Hepatocyte (in vitro differentiated cells): ENCODE measurements around the gene KCNJ12. TPM values are rescaled to one million over a fixed set of nuclear protein-coding genes. Genes with fewer than 3 reads are reported as not detected.
"Not testable (repeated sequence)": the region's sequence is repeated elsewhere in the genome, so short reads cannot be mapped to it uniquely, and the experiment has no call there.

Experiments used
- DNase-seq: peaks from one replicate; pipeline ENCODE4 v3.0.0-alpha.2; 2016; ENCODE audit warnings: low spot score
- H2AFZ ChIP-seq: fragments of 200-600 bp; sonication (generic); 2 replicates; pipeline ENCODE4 v1.6.0; 2016; ENCODE audit warnings: antibody characterized with exemption, mild to moderate bottlenecking
- H3K27ac ChIP-seq: fragments of 200-600 bp; sonication (generic); 2 replicates; pipeline ENCODE4 v1.5.1; 2016; ENCODE audit warnings: mild to moderate bottlenecking
- H3K27me3 ChIP-seq: fragments of 200-600 bp; sonication (generic); 2 replicates; pipeline ENCODE4 v1.6.1; 2016
- H3K36me3 ChIP-seq: fragments of 200-600 bp; sonication (generic); replicated peaks from 2 replicates; pipeline ENCODE4 v1.5.1; 2016; ENCODE audit warnings: low read depth; ENCODE audit not compliant: insufficient read depth
- H3K4me1 ChIP-seq: fragments of 200-600 bp; sonication (generic); 2 replicates; pipeline ENCODE4 v1.5.1; 2016; ENCODE audit warnings: mild to moderate bottlenecking, moderate library complexity; ENCODE audit not compliant: insufficient read depth
- H3K4me2 ChIP-seq: fragments of 200-600 bp; sonication (generic); 2 replicates; pipeline ENCODE4 v1.6.0; 2016
- H3K4me3 ChIP-seq: fragments of 200-600 bp; sonication (generic); 2 replicates; pipeline ENCODE4 v1.5.1; 2016; ENCODE audit warnings: mild to moderate bottlenecking
- H3K79me2 ChIP-seq: fragments of 200-600 bp; sonication (generic); 2 replicates; pipeline ENCODE4 v1.6.0; 2017; ENCODE audit warnings: mild to moderate bottlenecking
- H3K9me2 ChIP-seq: fragments of 200-600 bp; sonication (generic); replicated peaks from 2 replicates; pipeline ENCODE4 v1.6.0; 2017; ENCODE audit warnings: mild to moderate bottlenecking; ENCODE audit not compliant: insufficient read depth
- H3K9me3 ChIP-seq: fragments of 200-600 bp; sonication (generic); 2 replicates; pipeline ENCODE4 v1.5.1; 2016; ENCODE audit warnings: low read depth, mild to moderate bottlenecking
- H4K20me1 ChIP-seq: fragments of 200-600 bp; sonication (generic); 2 replicates; pipeline ENCODE4 v1.6.0; 2016; ENCODE audit warnings: mild to moderate bottlenecking; ENCODE audit not compliant: insufficient read depth, poor library complexity, severe bottlenecking
- CTCF ChIP-seq: fragments of 200-600 bp; sonication (generic); IDR thresholded peaks from 2 replicates; pipeline ENCODE4 v1.5.1; 2016; ENCODE audit warnings: antibody characterized with exemption, mild to moderate bottlenecking; ENCODE audit not compliant: poor library complexity
- EZH2 ChIP-seq: fragments of 200-600 bp; sonication (generic); IDR thresholded peaks from 2 replicates; pipeline ENCODE4 v1.6.1; 2016; ENCODE audit warnings: antibody characterized with exemption, mild to moderate bottlenecking, borderline replicate concordance
- EZH2phosphoT487 ChIP-seq: fragments of 200-600 bp; sonication (generic); IDR thresholded peaks from one replicate; pipeline ENCODE4 v1.6.1; 2018; ENCODE audit warnings: antibody characterized with exemption, mild to moderate bottlenecking, low read depth, moderate library complexity; ENCODE audit not compliant: unreplicated experiment, severe bottlenecking
- WGBS: methylation state at CpG from one replicate; pipeline ENCODE4 v1.1.6; 2016; ENCODE audit warnings: low lambda C conversion rate; ENCODE audit errors: missing lambda C conversion rate; 5-methylcytosine and 5-hydroxymethylcytosine counted together
- polyA plus RNA-seq: library from polyadenylated mRNA; unstranded; fragments of >200 nt; fragmentation: Nextera tagmentation; extraction: Ambion mirVana; gene quantifications from 2 replicates; pipeline ENCODE4 v1.2.1, GENCODE V29; 2016
- total RNA-seq: library from RNA; depleted of rRNA; stranded (reverse); fragments of >200 nt; gene quantifications from 2 replicates; pipeline ENCODE4 v1.2.3, GENCODE V29; 2014

Gene KCNJ12
- total and polyA plus RNA-seq, 2 experiments from 2014 or later = 0.15 to 0.73 TPM

GRCh38 chr17:21445091-21445650, 69.0 kb downstream of the KCNJ12 start:
- Histone ChIP-seq H3K27ac (no peak overlapping the region), H3K9me3 (no peaks in the 10 kb centered on the region), H2AFZ (no peak overlapping the region), H3K4me1 (no peaks in the 10 kb centered on the region), H3K27me3 (no peaks in the 10 kb centered on the region), H3K9me2 (no peaks in the 10 kb centered on the region), H3K36me3 (no peaks in the 10 kb centered on the region), H4K20me1 (no peaks in the 10 kb centered on the region), H3K79me2 (no peaks in the 10 kb centered on the region), H3K4me2 (no peak overlapping the region), H3K4me3 (no peak overlapping the region)
- WGBS = 80% methylated on average over 9 of the region's 9 CpGs
- TF ChIP-seq EZH2phosphoT487 (no peak), EZH2 (no peak), CTCF (no peak)
- DNase-seq = no peak

GRCh38 chr17:21447552-21447951, 71.4 kb downstream of the KCNJ12 start:
- not testable (repeated sequence) for H3K79me2 ChIP-seq, H3K4me3 ChIP-seq, H3K4me1 ChIP-seq, H3K4me2 ChIP-seq, H2AFZ ChIP-seq, H3K9me3 ChIP-seq, H3K36me3 ChIP-seq, H4K20me1 ChIP-seq, H3K27ac ChIP-seq, H3K27me3 ChIP-seq, DNase-seq, H3K9me2 ChIP-seq
- 86% methylated on average over 4 of the region's 4 CpGs for WGBS

GRCh38 chr17:21449891-21450290, 73.7 kb downstream of the KCNJ12 start:
- not testable (repeated sequence) for H3K79me2 ChIP-seq, H3K4me3 ChIP-seq, H3K27ac ChIP-seq, H3K9me3 ChIP-seq, H3K9me2 ChIP-seq, H3K4me1 ChIP-seq, H4K20me1 ChIP-seq, H2AFZ ChIP-seq, H3K36me3 ChIP-seq, H3K27me3 ChIP-seq, DNase-seq, H3K4me2 ChIP-seq
- 68% methylated on average over 3 of the region's 3 CpGs for whole genome bisulfite sequencing
- TF ChIP-seq CTCF = peak; percentile 43

GRCh38 chr17:21451975-21452374, 75.8 kb downstream of the KCNJ12 start:
- no peak overlapping the region for H3K4me3 ChIP-seq
- no peaks in the 10 kb centered on the region for H3K9me2 ChIP-seq
- H2AFZ ChIP-seq = no peak overlapping the region
- TF ChIP-seq CTCF (no peak), EZH2phosphoT487 (no peak), EZH2 (no peak)
- no peaks in the 10 kb centered on the region for H3K79me2 ChIP-seq
- H3K27me3 ChIP-seq = no peaks in the 10 kb centered on the region
- no peaks in the 10 kb centered on the region for H3K36me3 ChIP-seq
- H4K20me1 ChIP-seq = no peaks in the 10 kb centered on the region
- no peaks in the 10 kb centered on the region for H3K9me3 ChIP-seq
- H3K4me2 ChIP-seq = peak overlapping the region; percentile 85
- no peak for DNase-seq
- H3K4me1 ChIP-seq = peaks cover 5% of the 10 kb centered on the region
- no peak overlapping the region for H3K27ac ChIP-seq
- 82% methylated on average over 9 of the region's 9 CpGs for WGBS
